ENCODE data around the gene ADAMTS9. TPM values are rescaled to one million over a fixed set of nuclear protein-coding genes. Genes with fewer than 3 reads are reported as not detected.

Gene ADAMTS9
- total and polyA plus RNA-seq, 9 of the 15 experiments (the other 6 are each of a cell fraction or from before 2014, with no cell fraction given) = 0.05 to 0.32 (median 0.13) TPM; not detected in 2

DNA sequence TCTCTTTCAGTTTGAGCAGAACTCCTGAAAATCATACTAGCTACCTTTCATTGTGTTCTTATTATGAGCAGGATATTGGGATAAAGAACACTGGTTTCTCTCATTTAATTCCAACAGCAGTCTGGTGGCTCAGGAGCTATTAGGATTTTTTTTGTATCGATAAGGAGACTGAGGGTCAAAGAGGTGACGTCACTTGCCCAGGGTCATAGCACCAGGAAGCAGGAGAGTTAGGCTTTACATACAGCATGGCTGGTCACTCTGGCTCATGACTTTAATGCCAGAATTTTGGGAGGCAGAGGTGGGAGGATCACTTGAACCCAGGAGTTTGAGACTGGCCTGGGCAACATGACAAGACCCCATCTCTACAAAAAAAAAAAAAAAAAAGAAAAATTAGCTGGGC lies 113.6 kb downstream of the ADAMTS9 start (continued):
- TF ChIP-seq, protein P1, sequence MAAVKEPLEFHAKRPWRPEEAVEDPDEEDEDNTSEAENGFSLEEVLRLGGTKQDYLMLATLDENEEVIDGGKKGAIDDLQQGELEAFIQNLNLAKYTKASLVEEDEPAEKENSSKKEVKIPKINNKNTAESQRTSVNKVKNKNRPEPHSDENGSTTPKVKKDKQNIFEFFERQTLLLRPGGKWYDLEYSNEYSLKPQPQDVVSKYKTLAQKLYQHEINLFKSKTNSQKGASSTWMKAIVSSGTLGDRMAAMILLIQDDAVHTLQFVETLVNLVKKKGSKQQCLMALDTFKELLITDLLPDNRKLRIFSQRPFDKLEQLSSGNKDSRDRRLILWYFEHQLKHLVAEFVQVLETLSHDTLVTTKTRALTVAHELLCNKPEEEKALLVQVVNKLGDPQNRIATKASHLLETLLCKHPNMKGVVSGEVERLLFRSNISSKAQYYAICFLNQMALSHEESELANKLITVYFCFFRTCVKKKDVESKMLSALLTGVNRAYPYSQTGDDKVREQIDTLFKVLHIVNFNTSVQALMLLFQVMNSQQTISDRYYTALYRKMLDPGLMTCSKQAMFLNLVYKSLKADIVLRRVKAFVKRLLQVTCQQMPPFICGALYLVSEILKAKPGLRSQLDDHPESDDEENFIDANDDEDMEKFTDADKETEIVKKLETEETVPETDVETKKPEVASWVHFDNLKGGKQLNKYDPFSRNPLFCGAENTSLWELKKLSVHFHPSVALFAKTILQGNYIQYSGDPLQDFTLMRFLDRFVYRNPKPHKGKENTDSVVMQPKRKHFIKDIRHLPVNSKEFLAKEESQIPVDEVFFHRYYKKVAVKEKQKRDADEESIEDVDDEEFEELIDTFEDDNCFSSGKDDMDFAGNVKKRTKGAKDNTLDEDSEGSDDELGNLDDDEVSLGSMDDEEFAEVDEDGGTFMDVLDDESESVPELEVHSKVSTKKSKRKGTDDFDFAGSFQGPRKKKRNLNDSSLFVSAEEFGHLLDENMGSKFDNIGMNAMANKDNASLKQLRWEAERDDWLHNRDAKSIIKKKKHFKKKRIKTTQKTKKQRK (IDR thresholded peaks at IDR 0.05; ENCODE audit: borderline replicate concordance, low read depth, low read length) = no peak
- TF ChIP-seq, protein P2, sequence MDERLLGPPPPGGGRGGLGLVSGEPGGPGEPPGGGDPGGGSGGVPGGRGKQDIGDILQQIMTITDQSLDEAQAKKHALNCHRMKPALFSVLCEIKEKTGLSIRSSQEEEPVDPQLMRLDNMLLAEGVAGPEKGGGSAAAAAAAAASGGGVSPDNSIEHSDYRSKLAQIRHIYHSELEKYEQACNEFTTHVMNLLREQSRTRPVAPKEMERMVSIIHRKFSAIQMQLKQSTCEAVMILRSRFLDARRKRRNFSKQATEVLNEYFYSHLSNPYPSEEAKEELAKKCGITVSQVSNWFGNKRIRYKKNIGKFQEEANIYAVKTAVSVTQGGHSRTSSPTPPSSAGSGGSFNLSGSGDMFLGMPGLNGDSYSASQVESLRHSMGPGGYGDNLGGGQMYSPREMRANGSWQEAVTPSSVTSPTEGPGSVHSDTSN (CRISPR knock-in tag; IDR thresholded peaks at IDR 0.05; ENCODE audit: low read depth) = no peak
- TF ChIP-seq, protein P2 (tag; conservative IDR thresholded peaks at IDR 0.05; ENCODE audit: low read depth) = no peak
- TF ChIP-seq ZNF212 (CRISPR knock-in tag; IDR thresholded peaks at IDR 0.05) (no peak), TBL1XR1 (IDR thresholded peaks at IDR 0.05; ENCODE audit: low read length in 2 of 2) (no peak), ZNF3 (CRISPR knock-in tag; IDR thresholded peaks at IDR 0.05) (no peak), TARDBP (IDR thresholded peaks at IDR 0.05) (no peak)
- TF ChIP-seq, protein P3, sequence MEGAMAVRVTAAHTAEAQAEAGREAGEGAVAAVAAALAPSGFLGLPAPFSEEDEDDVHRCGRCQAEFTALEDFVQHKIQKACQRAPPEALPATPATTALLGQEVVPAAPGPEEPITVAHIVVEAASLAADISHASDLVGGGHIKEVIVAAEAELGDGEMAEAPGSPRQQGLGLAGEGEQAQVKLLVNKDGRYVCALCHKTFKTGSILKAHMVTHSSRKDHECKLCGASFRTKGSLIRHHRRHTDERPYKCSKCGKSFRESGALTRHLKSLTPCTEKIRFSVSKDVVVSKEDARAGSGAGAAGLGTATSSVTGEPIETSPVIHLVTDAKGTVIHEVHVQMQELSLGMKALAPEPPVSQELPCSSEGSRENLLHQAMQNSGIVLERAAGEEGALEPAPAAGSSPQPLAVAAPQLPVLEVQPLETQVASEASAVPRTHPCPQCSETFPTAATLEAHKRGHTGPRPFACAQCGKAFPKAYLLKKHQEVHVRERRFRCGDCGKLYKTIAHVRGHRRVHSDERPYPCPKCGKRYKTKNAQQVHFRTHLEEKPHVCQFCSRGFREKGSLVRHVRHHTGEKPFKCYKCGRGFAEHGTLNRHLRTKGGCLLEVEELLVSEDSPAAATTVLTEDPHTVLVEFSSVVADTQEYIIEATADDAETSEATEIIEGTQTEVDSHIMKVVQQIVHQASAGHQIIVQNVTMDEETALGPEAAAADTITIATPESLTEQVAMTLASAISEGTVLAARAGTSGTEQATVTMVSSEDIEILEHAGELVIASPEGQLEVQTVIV (CRISPR knock-in tag; IDR thresholded peaks at IDR 0.05; ENCODE audit: borderline replicate concordance) = no peak
- TF ChIP-seq, protein P4, sequence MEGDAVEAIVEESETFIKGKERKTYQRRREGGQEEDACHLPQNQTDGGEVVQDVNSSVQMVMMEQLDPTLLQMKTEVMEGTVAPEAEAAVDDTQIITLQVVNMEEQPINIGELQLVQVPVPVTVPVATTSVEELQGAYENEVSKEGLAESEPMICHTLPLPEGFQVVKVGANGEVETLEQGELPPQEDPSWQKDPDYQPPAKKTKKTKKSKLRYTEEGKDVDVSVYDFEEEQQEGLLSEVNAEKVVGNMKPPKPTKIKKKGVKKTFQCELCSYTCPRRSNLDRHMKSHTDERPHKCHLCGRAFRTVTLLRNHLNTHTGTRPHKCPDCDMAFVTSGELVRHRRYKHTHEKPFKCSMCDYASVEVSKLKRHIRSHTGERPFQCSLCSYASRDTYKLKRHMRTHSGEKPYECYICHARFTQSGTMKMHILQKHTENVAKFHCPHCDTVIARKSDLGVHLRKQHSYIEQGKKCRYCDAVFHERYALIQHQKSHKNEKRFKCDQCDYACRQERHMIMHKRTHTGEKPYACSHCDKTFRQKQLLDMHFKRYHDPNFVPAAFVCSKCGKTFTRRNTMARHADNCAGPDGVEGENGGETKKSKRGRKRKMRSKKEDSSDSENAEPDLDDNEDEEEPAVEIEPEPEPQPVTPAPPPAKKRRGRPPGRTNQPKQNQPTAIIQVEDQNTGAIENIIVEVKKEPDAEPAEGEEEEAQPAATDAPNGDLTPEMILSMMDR (IDR thresholded peaks at IDR 0.05 in 2 of 3, conservative IDR thresholded peaks at IDR 0.05 in 1 of 3; ENCODE audit: insufficient read depth in 2 of 3, low read depth in 1 of 3, low read length in 3 of 3) = no peak

All from K562 (cell line).